AG09319 (cell line): Measurements from ENCODE around the gene CBL.
A peak's percentile ranks its signal among the peaks of the same experiment; 100 is the strongest.

Source experiments
- DNase-seq: peaks from one replicate; pipeline ENCODE4 v3.0.0-alpha.2; 2010; ENCODE audit warnings: low read depth; ENCODE audit errors: extremely low read depth
- CTCF ChIP-seq: IDR thresholded peaks from 2 replicates; pipeline ENCODE4 v1.5.1; 2011; ENCODE audit warnings: low read depth, mild to moderate bottlenecking, inconsistent platforms, low read length, moderate library complexity

The CBL gene

GRCh38 chr11:119347940-119348605, 141.9 kb downstream of the CBL start:
- DNase-seq, result no peak
- TF ChIP-seq CTCF, result no peak

DNA sequence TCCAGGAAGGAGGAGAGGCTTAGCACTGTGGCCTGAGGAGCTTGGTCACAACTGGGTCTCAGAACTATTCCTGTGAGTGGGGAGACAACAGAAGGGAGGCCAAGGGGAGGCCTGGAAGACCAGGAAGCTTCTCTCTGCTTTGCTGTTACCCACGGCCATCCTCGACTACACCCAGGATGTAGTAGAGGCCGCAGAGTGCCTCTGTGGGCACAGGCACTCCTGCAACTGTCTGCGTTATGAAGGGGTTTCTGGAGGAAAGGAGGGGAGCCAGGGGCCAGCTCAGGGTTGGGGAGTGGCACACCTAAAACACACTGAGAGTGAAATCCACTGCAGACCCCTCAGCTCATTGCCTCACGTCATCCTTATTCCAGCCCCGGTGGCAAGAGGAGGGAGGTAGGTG, 144.2 kb downstream of the CBL start:
- DNase-seq, result no peak
- TF ChIP-seq CTCF, result no peak

- no peak for TF ChIP-seq CTCF
- DNase-seq, result no peak
Observed at GRCh38 chr11:119351232-119351631, 145.1 kb downstream of the CBL start.

- no peak for DNase-seq
- no peak for TF ChIP-seq CTCF
Observed at GRCh38 chr11:119352857-119353260, 146.7 kb downstream of the CBL start.

GRCh38 chr11:119355091-119355843, 149.1 kb downstream of the CBL start:
- no peak for DNase-seq

DNA sequence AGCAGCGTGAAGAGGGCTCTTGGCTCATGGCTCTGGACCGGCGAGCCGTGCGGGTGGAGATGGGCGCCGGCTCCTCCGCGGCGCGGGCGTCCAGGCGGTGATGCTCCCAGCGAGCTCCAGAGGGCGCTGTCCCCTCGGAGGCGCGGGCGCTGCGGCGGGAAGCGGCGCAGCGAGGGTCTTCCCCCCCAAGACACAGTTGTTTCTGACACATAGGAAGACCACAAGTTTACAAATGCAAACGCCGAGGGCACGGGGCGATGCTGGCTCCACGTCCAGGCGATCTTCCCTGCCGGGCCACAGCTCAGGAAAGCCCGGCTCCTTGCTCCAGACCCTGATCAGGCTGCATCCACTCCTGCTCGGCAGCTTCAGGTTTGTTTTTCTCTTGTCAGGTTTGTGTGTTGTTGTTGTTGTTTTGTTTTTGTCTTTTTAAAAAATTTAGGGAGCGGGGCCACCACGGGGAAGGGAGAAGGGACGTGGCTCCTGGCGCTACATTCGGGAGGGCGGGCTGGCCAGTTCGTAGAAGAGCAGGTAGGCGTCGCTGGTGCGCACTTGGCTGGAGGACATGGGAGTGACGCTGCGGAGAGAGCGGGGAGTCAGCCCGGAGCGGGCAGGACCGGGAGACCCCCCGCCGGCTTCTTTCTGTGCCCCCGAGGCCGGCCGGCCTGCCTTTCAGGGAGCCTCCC, 150.4 kb downstream of the CBL start:
- TF ChIP-seq CTCF, result peak; percentile 69
- no peak for DNase-seq

More at GRCh38 chr11:119355091-119355843, 149.1 kb downstream of the CBL start:
- no peak for TF ChIP-seq CTCF

DNA sequence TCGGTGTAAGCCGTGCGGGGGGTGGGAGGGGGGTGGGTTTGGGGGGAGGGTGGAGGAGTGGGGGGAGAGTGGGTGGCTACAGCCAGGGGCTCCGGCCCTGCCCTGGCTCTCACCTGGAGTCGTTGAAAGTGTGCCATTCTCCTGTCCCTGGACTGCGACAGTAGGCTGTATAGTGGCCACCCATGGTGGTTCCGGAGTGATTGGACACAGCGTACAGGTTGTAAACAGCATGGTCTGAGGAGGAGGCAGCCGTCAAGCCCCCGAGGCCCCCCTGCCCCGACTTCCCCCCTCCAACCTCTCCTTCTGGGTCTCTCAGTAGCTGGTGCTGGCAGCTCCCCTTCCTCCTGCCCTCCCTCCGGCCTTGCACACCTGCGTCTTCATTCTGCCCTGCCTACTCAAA, 150.9 kb downstream of the CBL start:
- DNase-seq, result no peak
- no peak for TF ChIP-seq CTCF
